HG03159 (cell line): ENCODE results near the gene DLK2.
A peak's percentile ranks its signal among the peaks of the same experiment; 100 is the strongest.
"Not testable (repeated sequence)": the region's sequence is repeated elsewhere in the genome, so short reads cannot be mapped to it uniquely, and the experiment has no call there.

Experiments used
- ATAC-seq: cut with Tn5 transposase; IDR thresholded peaks from one replicate; pipeline ENCODE4 v1.9.1; 2021; ENCODE audit warnings: mild to moderate bottlenecking, moderate library complexity; ENCODE audit not compliant: unreplicated experiment

Gene DLK2

GRCh38 chr6:43427406-43428111 is 27.8 kb downstream of the DLK2 start, which contains the start of gene ABCC10:
TSS of gene ABCC10 (plus strand) at chr6:43427541. CDS start at chr6:43427979, 438 bp downstream.
- ATAC-seq, result peak; percentile 92

GRCh38 chr6:43426928-43427405 is 28.4 kb downstream of the DLK2 start:
- no peak for ATAC-seq

- not testable (repeated sequence) for ATAC-seq
These were observed 30.3 kb downstream of the DLK2 start for GRCh38 chr6:43425083-43425482.

- ATAC-seq, result no peak
These were observed 33.5 kb downstream of the DLK2 start for GRCh38 chr6:43421831-43422230.

GRCh38 chr6:43420012-43420709 is 35.2 kb downstream of the DLK2 start:
- no peak for ATAC-seq

- no peak for ATAC-seq
These were observed 38.4 kb downstream of the DLK2 start for GRCh38 chr6:43416935-43417334.

GRCh38 chr6:43415275-43415674 is 40.1 kb downstream of the DLK2 start:
- not testable (repeated sequence) for ATAC-seq

- ATAC-seq, result no peak
These were observed 42.3 kb downstream of the DLK2 start for GRCh38 chr6:43413002-43413401.

- ATAC-seq, result no peak
These were observed 42.8 kb downstream of the DLK2 start for GRCh38 chr6:43412541-43412940.

- ATAC-seq, result not testable (repeated sequence)
These were observed 44.6 kb downstream of the DLK2 start for GRCh38 chr6:43410776-43411175.

- no peak for ATAC-seq
These were observed 47.1 kb downstream of the DLK2 start for GRCh38 chr6:43408259-43408658.

- ATAC-seq, result no peak
These were observed 48.1 kb downstream of the DLK2 start for GRCh38 chr6:43407296-43407695.

GRCh38 chr6:43405354-43405753 is 50.0 kb downstream of the DLK2 start:
- no peak for ATAC-seq

GRCh38 chr6:43402820-43403219 is 52.5 kb downstream of the DLK2 start:
- ATAC-seq, result no peak

- ATAC-seq, result no peak
These were observed 53.6 kb downstream of the DLK2 start for GRCh38 chr6:43401730-43402129.
